ENCODE measurements around the gene ANO6.

- TF ChIP-seq CTCF (IDR thresholded peaks at IDR 0.05) (no peak), EZH2 (IDR thresholded peaks at IDR 0.05; ENCODE audit: borderline replicate concordance, insufficient read depth, low read depth, low read length, poor library complexity, severe bottlenecking) (no peak)
Measured at GRCh38 chr12:45468751-45469615, 253.1 kb downstream of the ANO6 start.

Data from B cell (primary cell).